Transverse colon (tissue), 4 donors: ENCODE data around the gene VANGL1.

ENCODE experiments used
- CTCF ChIP-seq, 5 experiments: fragments of 200-600 bp in 3 of 5; fragments of 450-650 bp in 2 of 5; sonication (generic) in 3 of 5; IDR thresholded peaks; 1 replicate in 2 of 5; 2 replicates in 3 of 5; pipeline ENCODE4 v1.5.1; 2016 to 2017; ENCODE audit warnings: antibody characterized with exemption in 5 of 5, inconsistent platforms in 3 of 5, mild to moderate bottlenecking in 2 of 5, moderate library complexity in 1 of 5
- POLR2AphosphoS5 ChIP-seq, 3 donors: sonication (generic); formaldehyde crosslinking; IDR thresholded peaks; one replicate each; pipeline ENCODE4 v1.6.1; 2016; ENCODE audit warnings: antibody characterized with exemption in 3 of 3

GRCh38 chr1:115670476-115671175 lies 28.9 kb downstream of the VANGL1 start:
- TF ChIP-seq CTCF (IDR thresholded peaks at IDR 0.05) (no peak), POLR2AphosphoS5 (IDR thresholded peaks at IDR 0.05) (no peak)
